Mesenchymal stem cell (in vitro differentiated cells and primary cell): ENCODE data around the gene ANTXRL.

Experiments used
- DNase-seq: peaks from one replicate; pipeline ENCODE4 v3.0.0-alpha.2; 2013
- H2AFZ ChIP-seq: one replicate; pipeline ENCODE4 v1.6.1; 2013; ENCODE audit warnings: low read depth, mild to moderate bottlenecking, control low read depth, inconsistent platforms, low read length, moderate library complexity
- H2AK5ac ChIP-seq: 2 replicates; pipeline ENCODE4 v1.6.1; 2013; ENCODE audit warnings: low read length, moderate library complexity, mild to moderate bottlenecking, inconsistent platforms; ENCODE audit not compliant: severe bottlenecking
- H2BK120ac ChIP-seq: one replicate; pipeline ENCODE4 v1.6.1; 2013; ENCODE audit warnings: low read depth, mild to moderate bottlenecking, inconsistent platforms, low read length, moderate library complexity
- H2BK12ac ChIP-seq, 2 experiments: one replicate each; pipeline ENCODE4 v1.6.1; 2013; ENCODE audit warnings: inconsistent platforms in 2 of 2, low read length in 2 of 2, mild to moderate bottlenecking in 2 of 2, moderate library complexity in 2 of 2, control low read depth in 1 of 2
- H2BK15ac ChIP-seq: one replicate; pipeline ENCODE4 v1.6.1; 2013; ENCODE audit warnings: mild to moderate bottlenecking, low read depth, inconsistent platforms; ENCODE audit not compliant: poor library complexity, severe bottlenecking
- H2BK5ac ChIP-seq: 2 replicates; pipeline ENCODE4 v1.6.1; 2013; ENCODE audit warnings: low read depth, mild to moderate bottlenecking, low read length, control low read depth, inconsistent platforms; ENCODE audit not compliant: poor library complexity, severe bottlenecking
- H3K14ac ChIP-seq, 2 experiments: one replicate each; pipeline ENCODE4 v1.6.1; 2013; ENCODE audit warnings: inconsistent platforms in 2 of 2, low read length in 2 of 2, control low read depth in 1 of 2, mild to moderate bottlenecking in 1 of 2, moderate library complexity in 1 of 2
- H3K18ac ChIP-seq, 2 experiments: one replicate each; pipeline ENCODE4 v1.6.1; 2013; ENCODE audit warnings: inconsistent platforms in 2 of 2, low read length in 2 of 2, control low read depth in 1 of 2, low read depth in 1 of 2, mild to moderate bottlenecking in 1 of 2
- H3K23ac ChIP-seq, 2 experiments: one replicate each; pipeline ENCODE4 v1.6.1; 2013; ENCODE audit warnings: inconsistent platforms in 2 of 2, low read length in 2 of 2, mild to moderate bottlenecking in 2 of 2, moderate library complexity in 2 of 2, control low read depth in 1 of 2
- H3K27ac ChIP-seq: 2 replicates; pipeline ENCODE4 v1.5.1; 2013; ENCODE audit warnings: mild to moderate bottlenecking, moderate library complexity, low read length, control low read depth, inconsistent platforms; ENCODE audit not compliant: poor library complexity, severe bottlenecking
- H3K27me3 ChIP-seq, 2 experiments: 2 replicates each; pipeline versions ENCODE4 v1.6.1 to v1.7.0; 2013; ENCODE audit warnings: low read length in 2 of 2, mild to moderate bottlenecking in 2 of 2, moderate library complexity in 2 of 2, control low read depth in 1 of 2, inconsistent platforms in 1 of 2; ENCODE audit not compliant: control insufficient read depth in 1 of 2, insufficient read depth in 1 of 2
- H3K36me3 ChIP-seq, 2 experiments: 2 replicates each; pipeline versions ENCODE4 v1.6.1 to v1.7.0; 2013; ENCODE audit warnings: low read length in 2 of 2, control low read depth in 1 of 2, inconsistent platforms in 1 of 2, low read depth in 1 of 2, mild to moderate bottlenecking in 1 of 2; ENCODE audit not compliant: insufficient read depth in 2 of 2, control insufficient read depth in 1 of 2
- H3K4ac ChIP-seq, 2 experiments: one replicate each; pipeline ENCODE4 v1.6.1; 2013; ENCODE audit warnings: inconsistent platforms in 2 of 2, low read length in 2 of 2, mild to moderate bottlenecking in 2 of 2, moderate library complexity in 2 of 2, control low read depth in 1 of 2, low read depth in 1 of 2
- H3K4me1 ChIP-seq: 2 replicates; pipeline ENCODE4 v1.6.1; 2013; ENCODE audit warnings: low read depth, low read length, control low read depth; ENCODE audit not compliant: control insufficient read depth, insufficient read depth
- H3K4me2 ChIP-seq: 2 replicates; pipeline ENCODE4 v1.6.1; 2013; ENCODE audit warnings: low read length, mild to moderate bottlenecking, inconsistent platforms; ENCODE audit not compliant: poor library complexity, severe bottlenecking
- H3K4me3 ChIP-seq, 2 experiments: 2 replicates each; pipeline versions ENCODE4 v1.5.1 to v1.7.0; 2013; ENCODE audit warnings: low read length in 2 of 2, mild to moderate bottlenecking in 2 of 2, control low read depth in 1 of 2, low read depth in 1 of 2; ENCODE audit not compliant: insufficient read depth in 1 of 2
- H3K79me1 ChIP-seq: replicated peaks from 2 replicates; pipeline ENCODE4 v1.6.1; 2013; ENCODE audit warnings: mild to moderate bottlenecking, control low read depth, low read length, inconsistent platforms; ENCODE audit not compliant: poor library complexity, severe bottlenecking
- H3K9ac ChIP-seq: 2 replicates; pipeline ENCODE4 v1.7.0; 2013; ENCODE audit warnings: mild to moderate bottlenecking, low read length, moderate library complexity
- H3K9me3 ChIP-seq: 2 replicates; pipeline ENCODE4 v1.7.0; 2013; ENCODE audit warnings: mild to moderate bottlenecking, low read length; ENCODE audit not compliant: control insufficient read depth
- H4K8ac ChIP-seq: one replicate; pipeline ENCODE4 v1.6.1; 2013; ENCODE audit warnings: inconsistent platforms, mild to moderate bottlenecking, low read length, moderate library complexity
- H4K91ac ChIP-seq: one replicate; pipeline ENCODE4 v1.6.1; 2013; ENCODE audit warnings: mild to moderate bottlenecking, low read length, inconsistent platforms
- WGBS: methylation state at CpG from one replicate; pipeline ENCODE4 v1.1.7; 2013; ENCODE audit warnings: mixed read lengths; 5-methylcytosine and 5-hydroxymethylcytosine counted together

The ANTXRL gene

GRCh38 chr10:46326066-46326465 lies 39.3 kb downstream of the ANTXRL start:
- no peak overlapping the region for H3K4me2 ChIP-seq
- H2AFZ ChIP-seq: no peak overlapping the region
- H3K27me3 ChIP-seq: peaks cover 40 to 53% of the 10 kb centered on the region in 2 experiments
- H2BK120ac ChIP-seq: no peak overlapping the region
- no peak overlapping the region for H3K27ac ChIP-seq
- WGBS: 73% methylated on average over 1 of the region's 1 CpG
- H3K18ac ChIP-seq: no peak overlapping the region
- H3K4me3 ChIP-seq: no peak overlapping the region
- no peak overlapping the region for H2BK12ac ChIP-seq
- no peak overlapping the region for H2BK15ac ChIP-seq
- no peak overlapping the region for H2BK5ac ChIP-seq
- no peaks in the 10 kb centered on the region for H3K9me3 ChIP-seq
- no peaks in the 10 kb centered on the region for H3K79me1 ChIP-seq
- H3K36me3 ChIP-seq: no peaks in the 10 kb centered on the region
- no peak overlapping the region for H4K8ac ChIP-seq
- H3K23ac ChIP-seq: no peak overlapping the region
- H3K14ac ChIP-seq: no peak overlapping the region
- no peak overlapping the region for H4K91ac ChIP-seq
- no peak for DNase-seq
- H3K9ac ChIP-seq: no peak overlapping the region
- H3K4me1 ChIP-seq: peaks cover 4% of the 10 kb centered on the region
- no peak overlapping the region for H2AK5ac ChIP-seq
- H3K4ac ChIP-seq: no peak overlapping the region

GRCh38 chr10:46326971-46327370 lies 40.2 kb downstream of the ANTXRL start:
- Histone ChIP-seq H3K9ac (no peak overlapping the region), H3K23ac (no peak overlapping the region), H2AFZ (no peak overlapping the region), H3K79me1 (no peaks in the 10 kb centered on the region), H3K36me3 (no peaks in the 10 kb centered on the region), H3K9me3 (no peaks in the 10 kb centered on the region), H2BK15ac (no peak overlapping the region), H2BK12ac (no peak overlapping the region), H3K14ac (no peak overlapping the region), H2BK5ac (no peak overlapping the region), H3K4ac (no peak overlapping the region), H3K27me3 (peaks cover 37 to 59% of the 10 kb centered on the region in 2 experiments), H3K4me3 (no peak overlapping the region), H3K4me2 (no peak overlapping the region), H2BK120ac (no peak overlapping the region), H4K91ac (no peak overlapping the region), H4K8ac (no peak overlapping the region), H2AK5ac (no peak overlapping the region), H3K4me1 (peaks cover 4% of the 10 kb centered on the region), H3K18ac (no peak overlapping the region), H3K27ac (no peak overlapping the region)
- DNase-seq: no peak
- 81% methylated on average over 4 of the region's 4 CpGs for WGBS

- H2BK15ac ChIP-seq: no peak overlapping the region
- no peak overlapping the region for H3K9ac ChIP-seq
- no peak overlapping the region for H3K23ac ChIP-seq
- H3K36me3 ChIP-seq: no peaks in the 10 kb centered on the region
- no peaks in the 10 kb centered on the region for H3K79me1 ChIP-seq
- peaks cover 4% of the 10 kb centered on the region for H3K4me1 ChIP-seq
- 84% methylated on average over 5 of the region's 5 CpGs for WGBS
- H3K27ac ChIP-seq: no peak overlapping the region
- no peak overlapping the region for H3K4me3 ChIP-seq
- H3K18ac ChIP-seq: no peak overlapping the region
- H2AK5ac ChIP-seq: no peak overlapping the region
- no peak overlapping the region for H3K4ac ChIP-seq
- H2BK12ac ChIP-seq: no peak overlapping the region
- no peaks in the 10 kb centered on the region for H3K9me3 ChIP-seq
- H3K4me2 ChIP-seq: no peak overlapping the region
- H3K14ac ChIP-seq: no peak overlapping the region
- no peak overlapping the region for H4K8ac ChIP-seq
- H3K27me3 ChIP-seq: peaks cover 39 to 61% of the 10 kb centered on the region in 2 experiments
- H4K91ac ChIP-seq: no peak overlapping the region
- H2BK120ac ChIP-seq: no peak overlapping the region
- H2BK5ac ChIP-seq: no peak overlapping the region
- H2AFZ ChIP-seq: no peak overlapping the region
- DNase-seq: no peak
These were observed 40.9 kb downstream of the ANTXRL start for GRCh38 chr10:46327685-46328084.

GRCh38 chr10:46328853-46329689 lies 42.3 kb downstream of the ANTXRL start:
- H2BK5ac ChIP-seq: no peak overlapping the region
- no peak overlapping the region for H3K4me3 ChIP-seq
- no peaks in the 10 kb centered on the region for H3K36me3 ChIP-seq
- H3K4ac ChIP-seq: no peak overlapping the region
- no peak overlapping the region for H2AK5ac ChIP-seq
- H3K9ac ChIP-seq: no peak overlapping the region
- 80% methylated on average over 9 of the region's 9 CpGs for WGBS
- H3K27ac ChIP-seq: no peak overlapping the region
- H3K27me3 ChIP-seq: peaks cover 31 to 58% of the 10 kb centered on the region in 2 experiments
- H3K4me2 ChIP-seq: no peak overlapping the region
- no peaks in the 10 kb centered on the region for H3K9me3 ChIP-seq
- no peak overlapping the region for H2BK15ac ChIP-seq
- peak overlapping the region in 1 of 2 experiments; percentile 3 for H3K14ac ChIP-seq
- no peak overlapping the region for H2AFZ ChIP-seq
- peaks cover 4% of the 10 kb centered on the region for H3K4me1 ChIP-seq
- no peak for DNase-seq
- H4K91ac ChIP-seq: no peak overlapping the region
- H2BK120ac ChIP-seq: no peak overlapping the region
- H4K8ac ChIP-seq: no peak overlapping the region
- H2BK12ac ChIP-seq: no peak overlapping the region
- H3K23ac ChIP-seq: no peak overlapping the region
- H3K79me1 ChIP-seq: no peaks in the 10 kb centered on the region
- H3K18ac ChIP-seq: no peak overlapping the region
